H9 (cell line): ENCODE measurements around the gene ENOX1. TPM values are rescaled to one million over a fixed set of nuclear protein-coding genes. Genes with fewer than 3 reads are reported as not detected.

Source experiments
- DNase-seq: peaks from one replicate; pipeline ENCODE4 v3.0.0-alpha.2; 2017
- H2AFZ ChIP-seq: one replicate; pipeline ENCODE4 v1.6.1; 2013; ENCODE audit warnings: mild to moderate bottlenecking, low read length, control low read depth, moderate library complexity
- H2AK5ac ChIP-seq: 2 replicates; pipeline ENCODE4 v1.6.1; 2013; ENCODE audit warnings: low read length, control low read depth, mixed read lengths; ENCODE audit not compliant: insufficient read length
- H2BK120ac ChIP-seq: one replicate; pipeline ENCODE4 v1.6.1; 2013; ENCODE audit warnings: low read depth, mild to moderate bottlenecking, low read length, control low read depth, inconsistent platforms; ENCODE audit not compliant: poor library complexity, severe bottlenecking
- H2BK12ac ChIP-seq: 2 replicates; pipeline ENCODE4 v1.6.1; 2013; ENCODE audit warnings: low read length, control low read depth, mixed read lengths, low read depth; ENCODE audit not compliant: insufficient read length
- H2BK15ac ChIP-seq: 2 replicates; pipeline ENCODE4 v1.6.1; 2013; ENCODE audit warnings: low read depth, low read length, control low read depth
- H2BK20ac ChIP-seq: one replicate; pipeline ENCODE4 v1.6.1; 2013; ENCODE audit warnings: low read depth, mild to moderate bottlenecking, low read length, control low read depth, inconsistent platforms; ENCODE audit not compliant: poor library complexity, severe bottlenecking
- H2BK5ac ChIP-seq: 2 replicates; pipeline ENCODE4 v1.6.1; 2013; ENCODE audit warnings: low read length, control low read depth, mixed read lengths; ENCODE audit not compliant: insufficient read length
- H3K14ac ChIP-seq: 2 replicates; pipeline ENCODE4 v1.6.1; 2013; ENCODE audit warnings: low read length, control low read depth; ENCODE audit not compliant: insufficient read depth
- H3K18ac ChIP-seq: 2 replicates; pipeline ENCODE4 v1.6.1; 2013; ENCODE audit warnings: low read depth, mild to moderate bottlenecking, mixed read lengths, low read length, control low read depth; ENCODE audit not compliant: insufficient read length
- H3K23ac ChIP-seq: 2 replicates; pipeline ENCODE4 v1.6.1; 2013; ENCODE audit warnings: low read length, control low read depth, mixed read lengths, low read depth; ENCODE audit not compliant: insufficient read length
- H3K23me2 ChIP-seq: 2 replicates; pipeline ENCODE4 v1.6.1; 2013; ENCODE audit warnings: low read depth, mild to moderate bottlenecking, mixed read lengths, low read length, control low read depth; ENCODE audit not compliant: insufficient read length, poor library complexity, severe bottlenecking
- H3K27ac ChIP-seq: 2 replicates; pipeline ENCODE4 v1.5.1; 2013; ENCODE audit warnings: low read length, control low read depth, mixed read lengths, low read depth; ENCODE audit not compliant: insufficient read length
- H3K27me3 ChIP-seq: 2 replicates; pipeline ENCODE4 v1.6.1; 2013; ENCODE audit warnings: low read length, control low read depth, inconsistent platforms; ENCODE audit not compliant: insufficient read depth
- H3K4ac ChIP-seq: 2 replicates; pipeline ENCODE4 v1.6.1; 2013; ENCODE audit warnings: low read depth, mild to moderate bottlenecking, control low read depth, inconsistent platforms, low read length, moderate library complexity
- H3K4me1 ChIP-seq: 2 replicates; pipeline ENCODE4 v1.6.1; 2013; ENCODE audit warnings: low read length, control low read depth, inconsistent platforms; ENCODE audit not compliant: insufficient read depth
- H3K4me2 ChIP-seq: 2 replicates; pipeline ENCODE4 v1.6.1; 2013; ENCODE audit warnings: low read length, control low read depth, mixed read lengths; ENCODE audit not compliant: insufficient read length, insufficient read depth
- H3K56ac ChIP-seq: 2 replicates; pipeline ENCODE4 v1.6.1; 2013; ENCODE audit warnings: low read depth, mild to moderate bottlenecking, mixed read lengths, low read length, control low read depth; ENCODE audit not compliant: insufficient read length
- H3K79me1 ChIP-seq: 2 replicates; pipeline ENCODE4 v1.6.1; 2013; ENCODE audit warnings: low read depth, mild to moderate bottlenecking, moderate library complexity, low read length, control low read depth, inconsistent platforms; ENCODE audit not compliant: insufficient read depth, poor library complexity, severe bottlenecking
- H3K79me2 ChIP-seq: 2 replicates; pipeline ENCODE4 v1.6.1; 2013; ENCODE audit warnings: low read length, control low read depth, inconsistent platforms; ENCODE audit not compliant: insufficient read depth
- H3K9ac ChIP-seq: 2 replicates; pipeline ENCODE4 v1.6.1; 2013; ENCODE audit warnings: low read length, control low read depth, mixed read lengths; ENCODE audit not compliant: insufficient read length; ENCODE audit errors: extremely low read depth
- H3K9me3 ChIP-seq: one replicate; pipeline ENCODE4 v1.6.1; 2013; ENCODE audit warnings: low read depth, low read length, inconsistent platforms; ENCODE audit not compliant: control insufficient read depth
- H3T11ph ChIP-seq: one replicate; pipeline ENCODE4 v1.6.1; 2013; ENCODE audit warnings: mild to moderate bottlenecking, low read length, control low read depth, inconsistent platforms
- H4K20me1 ChIP-seq: one replicate; pipeline ENCODE4 v1.6.1; 2013; ENCODE audit not compliant: control insufficient read depth, insufficient read length, insufficient read depth
- H4K5ac ChIP-seq: 2 replicates; pipeline ENCODE4 v1.6.1; 2013; ENCODE audit warnings: low read depth, mild to moderate bottlenecking, mixed read lengths, low read length, control low read depth; ENCODE audit not compliant: insufficient read length
- H4K8ac ChIP-seq: replicated peaks from 2 replicates; pipeline ENCODE4 v1.6.1; 2013; ENCODE audit warnings: low read length, control low read depth, mixed read lengths, low read depth; ENCODE audit not compliant: insufficient read length
- H4K91ac ChIP-seq: 2 replicates; pipeline ENCODE4 v1.6.1; 2013; ENCODE audit warnings: low read depth, mild to moderate bottlenecking, moderate library complexity, mixed read lengths, low read length, control low read depth; ENCODE audit not compliant: insufficient read length
- H3K27ac Mint-ChIP-seq, 3 experiments: 2 replicates in 2 of 3; 3 replicates in 1 of 3; pipeline ENCODE4 v1.8.0; 2020 to 2021; ENCODE audit warnings: mixed read lengths in 3 of 3, mild to moderate bottlenecking in 1 of 3, moderate library complexity in 1 of 3
- H3K27me3 Mint-ChIP-seq: 2 replicates; pipeline ENCODE4 v1.8.0; 2021; ENCODE audit warnings: low read depth, mild to moderate bottlenecking, moderate library complexity, mixed read lengths
- H3K36me3 Mint-ChIP-seq, 3 experiments: 2 replicates in 2 of 3; 3 replicates in 1 of 3; pipeline ENCODE4 v1.8.0; 2020 to 2021; ENCODE audit warnings: low read depth in 3 of 3, mixed read lengths in 3 of 3; ENCODE audit not compliant: insufficient read depth in 1 of 3
- H3K4me1 Mint-ChIP-seq, 2 experiments: 2 replicates each; pipeline ENCODE4 v1.8.0; 2020; ENCODE audit warnings: mixed read lengths in 2 of 2
- H3K4me3 Mint-ChIP-seq, 2 experiments: 2 replicates in 1 of 2; 3 replicates in 1 of 2; pipeline ENCODE4 v1.8.0; 2020 to 2021; ENCODE audit warnings: mild to moderate bottlenecking in 2 of 2, mixed read lengths in 2 of 2, moderate library complexity in 1 of 2
- H3K9me3 Mint-ChIP-seq, 2 experiments: 2 replicates in 1 of 2; 3 replicates in 1 of 2; pipeline ENCODE4 v1.8.0; 2020; ENCODE audit warnings: mild to moderate bottlenecking in 2 of 2, mixed read lengths in 2 of 2, moderate library complexity in 1 of 2
- WGBS: extraction: QIAGEN DNeasy Blood & Tissue Kit; methylation state at CpG from one replicate; pipeline ENCODE4 v1.1.7; 2013; ENCODE audit warnings: missing lambda C conversion rate, low lambda C conversion rate, mixed read lengths; ENCODE audit not compliant: insufficient read length; ENCODE audit errors: extremely low coverage; 5-methylcytosine and 5-hydroxymethylcytosine counted together
- total RNA-seq: library from RNA; stranded (reverse); gene quantifications from 2 replicates; pipeline ENCODE4 v1.2.1, GENCODE V29; 2021
- TF ChIP-seq, protein P1 (sequence below): fragments of 200-600 bp; sonication (generic); conservative IDR thresholded peaks from 3 replicates; pipeline ENCODE4 v1.8.0; 2021; ENCODE audit warnings: antibody characterized with exemption, mild to moderate bottlenecking

ENOX1 gene
- total RNA-seq, 1 experiment from 2014 or later, result 0.24 TPM

- no peak overlapping the region for H2BK12ac ChIP-seq
- no peaks in the 10 kb centered on the region for H3K9me3 ChIP-seq
- no peak overlapping the region for H2BK20ac ChIP-seq
- no peak overlapping the region for H3K4ac ChIP-seq
- H3K23ac ChIP-seq, result no peak overlapping the region
- no peak overlapping the region for H2AFZ ChIP-seq
- no peak overlapping the region for H2BK15ac ChIP-seq
- no peak overlapping the region for H3K27ac ChIP-seq
- H3T11ph ChIP-seq, result no peak overlapping the region
- Mint-ChIP-seq H3K4me1 (peaks cover 21 to 33% of the 10 kb centered on the region in 2 experiments), H3K36me3 (peaks cover 0 to 4% (median 2%) of the 10 kb centered on the region in 3 experiments; a peak in 3 of 7 replicates), H3K27ac (no peak overlapping the region; a peak in 1 of 7 replicates), H3K27me3 (peaks cover 2% of the 10 kb centered on the region; the same call in 1 of the 2 replicates), H3K9me3 (0 out of 5 replicates have a peak, but pooled peaks cover 0 to 2% of the 10 kb centered on the region in 2 experiments), H3K4me3 (no peak overlapping the region)
- no peak overlapping the region for H2AK5ac ChIP-seq
- H3K27me3 ChIP-seq, result no peaks in the 10 kb centered on the region
- no peaks in the 10 kb centered on the region for H3K79me2 ChIP-seq
- H3K56ac ChIP-seq, result no peak overlapping the region
- no CpG with 5 or more reads among the region's 6 CpGs for WGBS
- H3K4me2 ChIP-seq, result peak overlapping the region; percentile 5
- H4K5ac ChIP-seq, result no peak overlapping the region
- DNase-seq, result no peak
- H4K20me1 ChIP-seq, result no peaks in the 10 kb centered on the region
- no peak overlapping the region for H3K18ac ChIP-seq
- no peak overlapping the region for H4K91ac ChIP-seq
- H3K4me1 ChIP-seq, result peaks cover 7% of the 10 kb centered on the region; the same call in 1 of the 2 replicates
- no peak overlapping the region for H2BK120ac ChIP-seq
- no peak overlapping the region for H4K8ac ChIP-seq
- no peak overlapping the region for H3K14ac ChIP-seq
- no peak overlapping the region for H3K9ac ChIP-seq
- TF ChIP-seq, protein P1, sequence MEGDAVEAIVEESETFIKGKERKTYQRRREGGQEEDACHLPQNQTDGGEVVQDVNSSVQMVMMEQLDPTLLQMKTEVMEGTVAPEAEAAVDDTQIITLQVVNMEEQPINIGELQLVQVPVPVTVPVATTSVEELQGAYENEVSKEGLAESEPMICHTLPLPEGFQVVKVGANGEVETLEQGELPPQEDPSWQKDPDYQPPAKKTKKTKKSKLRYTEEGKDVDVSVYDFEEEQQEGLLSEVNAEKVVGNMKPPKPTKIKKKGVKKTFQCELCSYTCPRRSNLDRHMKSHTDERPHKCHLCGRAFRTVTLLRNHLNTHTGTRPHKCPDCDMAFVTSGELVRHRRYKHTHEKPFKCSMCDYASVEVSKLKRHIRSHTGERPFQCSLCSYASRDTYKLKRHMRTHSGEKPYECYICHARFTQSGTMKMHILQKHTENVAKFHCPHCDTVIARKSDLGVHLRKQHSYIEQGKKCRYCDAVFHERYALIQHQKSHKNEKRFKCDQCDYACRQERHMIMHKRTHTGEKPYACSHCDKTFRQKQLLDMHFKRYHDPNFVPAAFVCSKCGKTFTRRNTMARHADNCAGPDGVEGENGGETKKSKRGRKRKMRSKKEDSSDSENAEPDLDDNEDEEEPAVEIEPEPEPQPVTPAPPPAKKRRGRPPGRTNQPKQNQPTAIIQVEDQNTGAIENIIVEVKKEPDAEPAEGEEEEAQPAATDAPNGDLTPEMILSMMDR, result no peak
- no peaks in the 10 kb centered on the region for H3K23me2 ChIP-seq
- no peak overlapping the region for H2BK5ac ChIP-seq
- no peaks in the 10 kb centered on the region for H3K79me1 ChIP-seq
Measured at GRCh38 chr13:43805681-43806128, 18.9 kb upstream of the ENOX1 start.
